GOT3 (cell line): ENCODE measurements around the gene CDK9.

Experiments used
- DNase-seq: peaks from one replicate; lab custom pipeline; 2025; ENCODE audit warnings: mixed read lengths; lab: John Stamatoyannopoulos, UW

Gene CDK9

GRCh38 chr9:127761491-127761956 is 24.3 kb upstream of the CDK9 start:
- DNase-seq, result no peak

- DNase-seq, result no peak
These were observed 23.6 kb upstream of the CDK9 start for GRCh38 chr9:127762111-127762676.

- no peak for DNase-seq
These were observed 21.9 kb upstream of the CDK9 start for GRCh38 chr9:127763918-127764384.

GRCh38 chr9:127765418-127765817 is 20.4 kb upstream of the CDK9 start:
- DNase-seq, result no peak

- DNase-seq, result no peak
These were observed 18.4 kb upstream of the CDK9 start for GRCh38 chr9:127767410-127767809.

- no peak for DNase-seq
These were observed 17.9 kb upstream of the CDK9 start for GRCh38 chr9:127767909-127768331.

GRCh38 chr9:127768698-127769097 is 17.1 kb upstream of the CDK9 start:
- no peak for DNase-seq

GRCh38 chr9:127769101-127769500 is 16.7 kb upstream of the CDK9 start:
- DNase-seq, result no peak

- DNase-seq, result no peak
These were observed 15.8 kb upstream of the CDK9 start for GRCh38 chr9:127769929-127770582.

GRCh38 chr9:127770583-127770904 is 15.3 kb upstream of the CDK9 start:
- no peak for DNase-seq

- DNase-seq, result peak; percentile 82
These were observed 14.8 kb upstream of the CDK9 start for GRCh38 chr9:127770905-127771569.

- DNase-seq, result no peak
These were observed 14.2 kb upstream of the CDK9 start for GRCh38 chr9:127771570-127772189.

GRCh38 chr9:127772603-127773002 is 13.2 kb upstream of the CDK9 start:
- DNase-seq, result no peak

GRCh38 chr9:127773272-127773671 is 12.6 kb upstream of the CDK9 start:
- no peak for DNase-seq

GRCh38 chr9:127773981-127774380 is 11.9 kb upstream of the CDK9 start:
- no peak for DNase-seq

GRCh38 chr9:127776195-127776923 is 9.5 kb upstream of the CDK9 start:
- no peak for DNase-seq

- DNase-seq, result no peak
These were observed 8.9 kb upstream of the CDK9 start for GRCh38 chr9:127776924-127777289.

GRCh38 chr9:127777368-127777980 is 8.4 kb upstream of the CDK9 start:
- DNase-seq, result no peak

GRCh38 chr9:127778280-127779135 is 7.3 kb upstream of the CDK9 start, which contains the start of gene SH2D3C:
Gene SH2D3C, minus strand, starts transcription at chr9:127778666. Its CDS starts 39 bp downstream, at chr9:127778627.
- no peak for DNase-seq

- no peak for DNase-seq
These were observed 6.5 kb upstream of the CDK9 start for GRCh38 chr9:127779136-127779981.
